ENCODE data around the gene KIF23.

DNA sequence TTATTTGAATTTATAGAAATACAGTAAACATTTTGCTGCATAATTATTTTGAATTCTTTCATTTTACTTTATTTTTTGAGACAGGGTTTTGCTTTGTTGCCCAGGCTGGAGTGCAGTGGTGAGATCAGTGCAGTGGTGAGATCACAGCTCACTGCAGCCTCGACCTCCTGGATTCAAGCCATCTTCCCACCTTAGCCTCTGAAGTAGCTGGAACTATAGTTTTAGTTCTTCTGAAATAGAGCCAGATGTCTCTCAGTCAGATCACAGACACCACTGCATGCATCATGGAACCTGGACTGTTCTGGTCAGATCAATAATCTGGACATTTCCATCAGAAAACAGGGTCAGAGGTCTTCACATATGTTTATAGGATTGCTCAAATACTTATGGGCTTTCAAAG, 46.3 kb downstream of the KIF23 start:
- no peak for TF ChIP-seq GATA2 (IDR thresholded peaks at IDR 0.05; ENCODE audit: low read depth, low read length)
- TF ChIP-seq GATA3 (IDR thresholded peaks at IDR 0.05; ENCODE audit: low read depth, low read length): no peak

All from SH-SY5Y (cell line).